Measurements from ENCODE around the gene KIF1C. TPM values are rescaled to one million over a fixed set of nuclear protein-coding genes. Genes with fewer than 3 reads are reported as not detected.
A peak's percentile ranks its signal among the peaks of the same experiment; 100 is the strongest.

Gene KIF1C
- total RNA-seq, 4 donors from 2014 or later, result 327 to 543 (median 393) TPM

DNA sequence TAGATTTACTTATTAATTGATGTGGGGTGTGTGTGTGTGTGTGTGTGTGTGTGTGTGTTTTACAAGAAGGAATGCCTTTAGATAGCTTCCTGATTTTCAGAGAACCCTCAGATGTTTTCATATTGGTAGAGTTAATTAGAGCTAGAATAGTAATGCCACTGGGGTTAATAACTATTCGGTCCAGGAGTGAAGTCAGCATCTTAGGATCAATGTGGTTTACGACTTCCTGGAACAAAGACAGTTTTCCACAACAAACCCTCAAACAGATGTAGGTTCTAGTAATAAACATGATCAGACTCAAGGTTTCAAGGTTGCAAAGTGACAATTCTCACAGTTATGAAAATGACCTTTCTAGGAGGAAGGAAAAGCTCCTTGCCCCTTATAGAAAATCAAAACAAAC, 49.7 kb downstream of the KIF1C start:
- ATAC-seq, result no peak
- H3K27ac ChIP-seq, result no peak overlapping the region
- H3K4me3 ChIP-seq, result no peak overlapping the region
- no peaks in the 10 kb centered on the region for H3K9me3 ChIP-seq
- H3K36me3 ChIP-seq, result no peaks in the 10 kb centered on the region
- intact Hi-C loops (cut with DNase I; ENCODE audit: low total_unique reads), result no loop called here
- peaks cover 0 to 8% of the 10 kb centered on the region in 2 donors for H3K4me1 ChIP-seq
- in situ Hi-C loops (cut with MboI; ENCODE audit: low sequenced_read_pairs in 4 of 4), result no loop called here
- H3K27me3 ChIP-seq, result no peaks in the 10 kb centered on the region
- TF ChIP-seq CTCF (IDR thresholded peaks at IDR 0.05 in 4 of 5, conservative IDR thresholded peaks at IDR 0.05 in 1 of 5), result no peak
- DNase-seq, result no peak

GRCh38 chr17:5049314-5049841, 51.6 kb downstream of the KIF1C start:
- in situ Hi-C loops (cut with MboI; ENCODE audit: low sequenced_read_pairs in 4 of 4) (no loop called here), intact Hi-C loops (cut with DNase I; ENCODE audit: low total_unique reads) (loop anchor here (2.0 kb wide), 1 partner anchor 15 kb away; the partner anchor contains the start of gene SLC52A1)
- H3K36me3 ChIP-seq, result no peaks in the 10 kb centered on the region
- TF ChIP-seq CTCF (IDR thresholded peaks at IDR 0.05 in 4 of 5, conservative IDR thresholded peaks at IDR 0.05 in 1 of 5), result no peak
- TF ChIP-seq POLR2A (IDR thresholded peaks at IDR 0.05), result no peak
- no peak for ATAC-seq
- H3K9me3 ChIP-seq, result no peaks in the 10 kb centered on the region
- no peaks in the 10 kb centered on the region for H3K27me3 ChIP-seq
- peaks cover 0 to 8% of the 10 kb centered on the region in 2 donors for H3K4me1 ChIP-seq
- peak overlapping the region; percentile 6 to 63 (median 38) for H3K27ac ChIP-seq
- H3K4me3 ChIP-seq, result no peak overlapping the region
- no peak for DNase-seq

- Histone ChIP-seq H3K4me1 (peaks cover 0 to 8% of the 10 kb centered on the region in 2 donors), H3K9me3 (no peaks in the 10 kb centered on the region), H3K27me3 (no peaks in the 10 kb centered on the region), H3K36me3 (no peaks in the 10 kb centered on the region), H3K27ac (peak overlapping the region in 1 of 4 donors; percentile 40), H3K4me3 (no peak overlapping the region)
- TF ChIP-seq CTCF (IDR thresholded peaks at IDR 0.05 in 4 of 5, conservative IDR thresholded peaks at IDR 0.05 in 1 of 5) (no peak), POLR2A (IDR thresholded peaks at IDR 0.05) (no peak)
- in situ Hi-C loops (cut with MboI; ENCODE audit: low sequenced_read_pairs in 4 of 4) (no loop called here), intact Hi-C loops (cut with DNase I; ENCODE audit: low total_unique reads) (no loop called here)
- ATAC-seq, result no peak
- no peak for DNase-seq
Measured at GRCh38 chr17:5050278-5050677, 52.5 kb downstream of the KIF1C start.

- Histone ChIP-seq H3K27me3 (no peaks in the 10 kb centered on the region), H3K27ac (no peak overlapping the region), H3K36me3 (no peaks in the 10 kb centered on the region), H3K4me1 (no peaks in the 10 kb centered on the region), H3K4me3 (no peak overlapping the region), H3K9me3 (no peaks in the 10 kb centered on the region)
- TF ChIP-seq POLR2A (IDR thresholded peaks at IDR 0.05), result no peak
- no peak for TF ChIP-seq CTCF (IDR thresholded peaks at IDR 0.05 in 4 of 5, conservative IDR thresholded peaks at IDR 0.05 in 1 of 5)
- intact Hi-C loops (cut with DNase I; ENCODE audit: low total_unique reads), result no loop called here
- DNase-seq (no peak), ATAC-seq (no peak)
- in situ Hi-C loops (cut with MboI; ENCODE audit: low sequenced_read_pairs in 4 of 4), result no loop called here
Measured at GRCh38 chr17:5055543-5055942, 57.8 kb downstream of the KIF1C start.

DNA sequence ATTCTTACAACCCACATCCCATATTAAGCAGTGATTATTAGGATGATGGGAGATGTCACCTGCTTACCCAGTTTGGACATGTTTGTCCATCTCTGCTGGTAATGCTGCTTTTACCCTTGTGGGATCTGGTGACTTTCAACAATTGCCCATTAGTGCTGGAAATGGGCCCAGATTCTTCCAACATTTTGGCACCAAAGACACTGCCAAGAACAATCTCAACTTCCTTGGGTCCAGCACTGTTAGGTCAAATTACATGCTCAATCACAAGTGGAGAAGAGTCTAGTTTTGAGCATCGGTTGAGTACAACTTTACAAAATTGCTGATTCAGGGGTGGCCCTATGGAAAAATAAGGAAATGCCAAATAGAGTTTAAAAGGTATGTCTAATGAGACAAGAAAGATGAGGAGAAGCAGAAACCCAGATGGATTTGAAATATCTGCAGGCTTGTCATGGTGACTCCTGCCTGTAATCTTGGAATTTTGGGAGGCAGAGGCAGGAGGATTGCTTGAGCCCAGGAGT, 67.5 kb downstream of the KIF1C start:
- DNase-seq (no peak), ATAC-seq (no peak)
- TF ChIP-seq CTCF (IDR thresholded peaks at IDR 0.05 in 4 of 5, conservative IDR thresholded peaks at IDR 0.05 in 1 of 5) (no peak), POLR2A (IDR thresholded peaks at IDR 0.05) (no peak)
- intact Hi-C loops (cut with DNase I; ENCODE audit: low total_unique reads), result no loop called here
- no peaks in the 10 kb centered on the region for H3K27me3 ChIP-seq
- no peaks in the 10 kb centered on the region for H3K9me3 ChIP-seq
- no peaks in the 10 kb centered on the region for H3K4me1 ChIP-seq
- no peak overlapping the region for H3K4me3 ChIP-seq
- in situ Hi-C loops (cut with MboI; ENCODE audit: low sequenced_read_pairs in 4 of 4), result loop anchor here in 3 of 4 donors (10.0 kb wide), 2 partner anchors 80 to 150 kb away; partner anchors contain the start of gene CAMTA2 (in 1 of the 3)
- no peak overlapping the region for H3K27ac ChIP-seq
- no peaks in the 10 kb centered on the region for H3K36me3 ChIP-seq

Measured in gastrocnemius medialis (tissue), 4 donors.